NCI-H1436 (cell line): ENCODE data around the gene RASAL2.
"Not testable (repeated sequence)": the region's sequence is repeated elsewhere in the genome, so short reads cannot be mapped to it uniquely, and the experiment has no call there.

Experiments used
- DNase-seq: peaks from one replicate; lab custom pipeline; 2025; lab: John Stamatoyannopoulos, UW

The RASAL2 gene

DNA sequence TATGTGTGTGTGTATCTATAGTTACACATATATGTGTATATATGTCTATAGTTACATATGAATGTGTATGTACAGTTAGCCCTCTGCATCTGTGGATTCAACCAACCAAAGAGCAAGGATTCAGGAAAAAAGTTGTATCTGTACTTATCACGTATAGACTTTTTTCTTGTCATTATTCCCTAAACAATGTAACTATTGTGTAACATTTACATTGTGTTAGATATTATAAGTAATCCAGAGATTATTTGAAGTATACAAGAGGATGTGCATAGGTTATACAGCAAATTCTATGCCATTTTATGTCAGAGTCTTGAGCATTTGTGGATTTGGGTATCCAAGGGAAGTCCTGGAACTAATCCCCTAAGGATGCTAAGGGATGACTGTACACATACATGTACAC, 71.3 kb downstream of the RASAL2 start:
- no peak for DNase-seq

DNA sequence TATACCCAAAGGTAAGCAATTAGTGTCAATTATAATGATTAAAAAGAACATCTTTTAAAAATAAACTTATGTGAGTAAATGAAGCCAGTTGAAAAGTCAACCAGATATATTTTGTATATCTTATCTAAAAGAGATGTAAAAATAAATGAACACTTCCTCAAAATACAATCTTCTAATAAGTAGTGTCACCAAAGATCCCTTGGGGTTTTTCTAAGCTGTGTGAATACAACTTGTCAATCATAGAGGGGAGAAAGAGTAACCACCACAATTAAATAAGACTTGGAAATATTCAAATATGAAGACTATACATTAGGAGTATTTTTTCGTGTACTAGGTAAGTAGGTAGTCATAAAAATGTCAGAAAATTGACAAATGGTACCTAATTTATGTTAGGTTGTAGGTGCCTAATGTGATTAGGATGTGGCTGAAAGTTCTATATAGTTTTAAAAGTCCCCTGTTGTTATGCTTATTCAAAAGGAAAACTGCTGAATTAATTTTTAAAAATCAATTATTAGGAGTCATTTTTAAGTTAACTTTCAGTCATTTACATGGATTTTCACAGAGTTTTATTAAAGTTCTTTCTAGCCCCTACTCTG, 72.6 kb downstream of the RASAL2 start:
- DNase-seq: no peak

DNA sequence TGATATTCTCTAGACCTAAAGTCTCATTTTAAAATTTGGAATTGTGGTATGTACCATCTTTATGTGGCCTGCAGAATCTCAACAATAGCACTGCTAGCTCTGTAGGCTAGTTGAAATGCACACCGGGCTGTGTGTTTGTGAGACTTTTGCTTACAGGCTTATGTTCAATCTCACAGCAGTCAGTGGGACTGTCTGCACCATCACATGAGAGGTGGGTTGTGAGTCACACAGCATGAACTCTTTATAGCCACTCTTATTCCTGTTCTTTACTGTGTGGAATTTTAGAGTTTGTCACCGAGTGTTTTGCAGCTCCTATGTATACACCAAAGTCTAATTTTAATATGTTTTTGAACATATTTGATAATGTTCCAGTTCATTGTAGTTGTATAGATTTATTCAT, 74.6 kb downstream of the RASAL2 start:
- DNase-seq: no peak

DNA sequence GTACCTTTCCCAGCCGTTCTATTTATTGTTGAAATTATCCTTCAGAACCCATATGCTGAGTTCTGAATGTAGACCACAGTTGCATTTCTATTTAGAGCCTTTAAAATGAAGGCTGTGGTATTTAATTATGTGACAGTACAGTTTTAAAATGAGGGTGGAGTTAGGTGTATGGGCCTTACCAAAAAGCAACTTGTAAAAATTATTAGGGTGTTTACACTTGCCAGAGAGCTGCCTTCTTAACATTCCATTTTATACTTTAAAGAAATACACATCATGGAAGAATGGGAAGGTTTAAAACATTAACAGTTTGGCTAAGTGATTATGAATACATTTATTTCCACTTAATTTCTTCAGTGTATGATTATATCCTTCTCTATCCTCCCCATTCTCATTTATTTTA, 75.7 kb downstream of the RASAL2 start:
- no peak for DNase-seq

DNA sequence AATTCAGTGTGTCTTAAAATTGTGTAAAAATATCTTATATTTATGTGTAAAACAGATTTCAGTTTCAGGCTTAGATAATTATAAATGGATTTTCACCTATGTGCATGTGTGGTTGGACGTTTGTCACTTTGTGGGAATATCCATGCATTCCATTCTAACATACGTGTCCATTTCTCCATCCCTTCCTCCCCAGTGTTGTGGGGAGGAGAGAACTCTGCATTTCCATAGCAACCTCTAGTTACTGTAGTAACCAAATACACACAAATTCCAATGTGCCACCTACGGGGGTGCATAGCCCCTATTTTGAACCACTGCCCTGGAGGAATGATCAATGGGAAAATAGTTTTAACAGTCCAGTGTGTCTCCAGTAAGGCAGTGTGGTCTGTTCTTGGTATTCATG, 79.0 kb downstream of the RASAL2 start:
- no peak for DNase-seq

DNA sequence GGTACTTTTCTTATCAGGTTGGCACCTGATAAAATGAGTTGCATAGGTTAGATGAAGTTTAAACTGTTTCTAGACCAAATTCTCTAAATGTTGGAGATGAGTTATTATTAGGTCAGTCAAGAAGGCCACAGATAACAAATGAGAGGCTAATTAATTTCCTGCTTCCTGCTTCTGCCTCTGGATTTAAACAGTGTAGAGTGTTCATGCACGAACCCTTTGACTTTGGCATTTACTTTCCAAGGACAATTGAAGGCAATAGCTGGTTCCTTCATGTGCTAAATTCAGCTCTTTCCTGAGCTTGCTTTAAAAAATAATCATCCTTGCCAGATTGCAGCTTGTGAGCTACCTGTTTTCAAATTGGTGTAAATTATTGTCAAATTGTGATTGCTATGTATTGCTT, 80.6 kb downstream of the RASAL2 start:
- DNase-seq: no peak

DNA sequence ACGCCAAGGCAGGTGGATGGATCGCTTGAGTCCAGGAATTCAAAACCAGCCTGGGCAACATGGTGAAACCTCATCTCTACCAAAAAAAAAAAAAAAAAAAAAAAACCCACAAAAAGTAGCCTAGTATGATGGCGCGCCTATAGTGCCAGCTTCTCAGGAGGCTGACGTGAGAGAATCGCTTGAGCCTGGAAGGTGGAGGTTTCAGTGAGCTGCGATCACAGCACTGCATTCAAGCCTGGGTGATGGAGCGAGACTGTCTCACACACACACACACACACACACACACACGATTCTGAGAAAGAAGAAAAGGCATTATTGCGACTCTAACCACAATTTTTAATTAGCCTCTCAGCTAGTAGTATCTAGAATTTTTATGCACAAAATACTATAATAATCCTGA, 86.5 kb downstream of the RASAL2 start:
- DNase-seq: no peak

DNA sequence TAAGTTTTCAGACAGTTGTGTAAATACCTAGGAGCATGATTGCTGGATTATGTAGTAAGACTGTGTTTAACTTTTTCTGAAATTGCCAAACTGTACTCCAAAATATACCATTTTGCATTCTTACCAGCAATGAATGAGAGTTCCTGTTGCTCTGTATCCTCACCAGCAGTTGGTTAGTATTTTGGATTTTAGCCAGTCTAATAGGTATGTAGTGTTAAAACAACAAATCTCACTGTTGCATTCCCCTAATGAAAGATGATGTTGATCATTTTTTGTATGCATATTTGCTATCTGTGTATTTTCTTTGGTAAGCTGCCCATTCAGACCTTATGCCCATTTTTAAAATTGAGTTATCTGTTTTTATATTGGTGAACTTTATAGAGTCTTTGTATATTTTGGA, 89.9 kb downstream of the RASAL2 start:
- no peak for DNase-seq

DNA sequence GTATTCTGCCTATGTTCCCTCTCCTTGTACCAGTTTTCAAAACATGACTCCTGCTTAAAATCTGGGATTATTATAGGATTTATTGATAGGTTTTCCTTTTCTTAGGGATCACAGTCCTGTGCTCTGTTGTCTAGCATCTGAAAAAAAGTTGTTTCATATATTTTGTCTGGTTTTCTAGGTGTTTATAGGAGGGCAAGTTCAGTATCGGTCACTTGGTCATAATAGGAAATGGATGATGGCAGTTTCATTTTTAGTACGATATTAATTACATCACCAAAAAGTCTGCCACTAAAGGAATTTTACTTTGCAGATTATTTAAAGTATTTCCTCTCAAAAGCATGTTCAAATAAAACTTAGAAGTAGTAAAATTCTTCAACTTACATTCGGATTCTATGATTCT, 94.4 kb downstream of the RASAL2 start:
- DNase-seq: no peak

DNA sequence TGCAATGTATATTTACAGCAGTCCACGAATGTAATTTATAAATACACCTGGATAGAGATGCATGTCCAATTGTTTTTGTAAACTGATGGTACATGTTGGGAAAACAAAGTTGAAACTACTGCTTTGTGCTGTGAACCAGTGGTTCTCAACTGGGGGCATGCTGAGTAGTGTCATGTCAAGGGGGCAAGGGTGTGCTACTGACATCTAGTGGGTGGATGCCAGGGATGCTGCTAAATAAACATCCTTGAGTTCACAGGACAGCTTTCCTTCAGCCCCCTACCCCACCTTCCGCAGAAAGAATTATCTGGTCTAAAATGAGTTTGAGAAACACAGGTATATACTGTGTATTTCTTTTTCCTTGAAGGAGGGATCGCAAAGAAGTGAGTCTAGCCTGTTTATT, 95.9 kb downstream of the RASAL2 start:
- DNase-seq: peak; percentile 2

DNA sequence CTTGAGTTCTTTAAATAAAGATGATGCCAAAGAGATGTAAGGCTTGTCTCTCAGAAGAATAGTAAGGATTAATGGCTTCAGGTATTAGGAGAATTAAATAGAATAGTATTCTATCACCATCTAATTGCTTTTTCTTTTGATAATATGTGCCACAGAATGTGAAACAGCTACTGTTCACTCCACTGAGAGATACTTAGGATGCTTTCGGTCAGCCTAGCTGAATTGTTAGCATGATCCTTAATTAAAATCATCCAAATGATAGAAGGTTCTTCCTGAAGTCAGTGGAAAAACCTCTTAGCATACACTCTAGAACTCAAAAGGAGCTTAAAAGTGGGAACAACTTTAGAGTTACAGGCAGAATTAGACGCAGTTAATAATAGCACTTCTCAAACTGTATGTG, 97.0 kb downstream of the RASAL2 start:
- no peak for DNase-seq

DNA sequence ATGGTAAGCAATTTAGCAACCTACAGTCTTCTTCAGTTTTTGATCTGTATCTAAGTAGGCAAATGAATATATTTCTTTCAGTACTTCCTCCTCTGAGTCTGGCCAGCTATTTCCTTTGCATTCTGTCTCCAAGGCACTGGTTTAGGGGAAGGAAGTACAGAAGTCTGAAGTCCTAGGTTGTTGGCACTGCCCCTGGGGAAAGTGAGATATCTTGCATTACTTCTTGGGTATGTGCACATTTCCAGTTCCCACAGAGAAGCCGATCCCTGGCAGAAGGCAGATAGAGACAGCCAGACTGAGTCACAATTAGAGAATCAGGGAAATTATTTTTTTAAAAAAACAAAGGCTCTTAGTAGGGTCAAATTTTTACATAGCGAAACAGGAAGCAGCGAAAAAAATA, 98.8 kb downstream of the RASAL2 start:
- no peak for DNase-seq

DNA sequence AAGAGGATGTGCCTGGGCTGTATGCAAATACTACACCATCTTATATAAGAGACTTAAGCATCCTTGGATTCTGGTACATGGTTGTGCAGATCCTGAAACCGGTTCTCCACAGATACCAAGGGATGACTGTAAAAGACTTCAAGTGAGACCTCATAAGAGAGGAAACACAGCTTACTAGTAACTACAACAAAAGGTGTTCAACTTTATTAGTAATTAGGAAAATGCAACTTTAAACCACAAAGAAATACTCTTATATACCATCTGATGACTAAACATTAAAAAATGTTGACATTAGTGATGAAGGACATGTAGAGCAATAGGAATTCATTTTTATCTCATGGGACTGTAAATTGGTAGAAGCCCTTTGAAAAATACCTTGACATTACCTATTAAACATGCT, 102.7 kb downstream of the RASAL2 start:
- DNase-seq: no peak

DNA sequence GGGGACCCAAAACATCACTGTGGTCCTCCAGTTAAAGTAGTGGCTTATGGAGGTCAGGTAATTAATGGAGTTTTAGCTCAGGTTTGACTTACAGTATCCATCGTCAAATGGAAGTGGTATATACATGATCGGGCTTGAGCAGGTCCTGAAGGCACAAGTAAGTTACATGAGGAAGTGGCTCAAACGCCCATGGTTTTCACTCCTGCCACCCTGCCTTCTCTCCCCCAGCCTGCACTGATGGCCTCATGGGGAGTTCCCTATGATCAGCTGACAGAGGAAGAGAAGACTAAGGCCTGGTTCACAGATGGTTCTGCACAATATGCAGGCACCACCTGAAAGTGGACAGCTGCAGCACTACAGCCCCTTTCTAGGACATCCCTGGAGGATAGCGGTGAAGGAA, 108.2 kb downstream of the RASAL2 start:
- DNase-seq: not testable (repeated sequence)

DNA sequence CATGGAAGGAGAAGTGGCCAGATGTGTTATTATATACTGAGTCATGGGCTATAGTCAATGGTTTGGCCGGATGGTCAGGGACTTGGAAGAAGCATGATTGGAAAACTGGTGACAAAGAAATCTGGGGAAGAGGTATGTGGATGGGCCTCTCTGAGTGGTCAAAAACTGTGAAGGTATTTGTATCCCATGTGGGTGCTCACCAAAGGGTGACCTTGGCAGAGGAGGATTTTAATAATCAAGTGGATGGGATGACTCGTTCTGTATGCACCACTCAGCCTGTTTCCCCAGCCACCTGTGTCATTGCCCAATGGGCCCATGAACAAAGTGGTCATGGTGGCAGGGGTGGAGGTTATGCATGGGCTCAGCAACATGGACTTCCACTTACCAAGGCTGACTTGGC, 108.6 kb downstream of the RASAL2 start:
- not testable (repeated sequence) for DNase-seq

DNA sequence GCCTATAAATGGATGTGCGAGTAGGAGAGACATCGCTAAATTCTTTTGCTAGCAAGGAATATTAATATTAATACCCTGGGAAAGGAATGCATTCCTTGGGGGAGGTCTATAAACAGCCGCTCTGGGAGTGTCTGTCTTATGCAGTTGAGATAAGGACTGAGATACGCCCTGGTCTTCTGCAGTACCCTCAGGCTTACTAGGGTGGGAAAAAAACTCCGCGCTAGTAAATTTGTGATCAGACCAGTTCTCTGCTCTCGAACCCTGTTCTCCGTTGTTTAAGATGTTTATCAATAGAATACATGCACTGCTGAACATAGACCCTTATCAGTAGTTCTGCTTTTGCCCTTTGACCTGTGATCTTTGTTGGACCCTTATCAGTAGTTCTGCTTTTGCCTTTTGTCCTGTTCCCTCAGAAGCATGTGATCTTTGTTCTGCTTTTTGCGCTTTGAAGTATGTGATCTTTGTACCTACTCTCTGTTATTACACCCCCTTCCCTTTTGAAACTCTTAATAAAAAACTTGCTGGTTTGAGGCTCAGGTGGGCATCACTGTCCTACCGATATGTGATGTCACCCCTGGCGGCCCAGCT, 114.5 kb downstream of the RASAL2 start:
- DNase-seq: not testable (repeated sequence)

DNA sequence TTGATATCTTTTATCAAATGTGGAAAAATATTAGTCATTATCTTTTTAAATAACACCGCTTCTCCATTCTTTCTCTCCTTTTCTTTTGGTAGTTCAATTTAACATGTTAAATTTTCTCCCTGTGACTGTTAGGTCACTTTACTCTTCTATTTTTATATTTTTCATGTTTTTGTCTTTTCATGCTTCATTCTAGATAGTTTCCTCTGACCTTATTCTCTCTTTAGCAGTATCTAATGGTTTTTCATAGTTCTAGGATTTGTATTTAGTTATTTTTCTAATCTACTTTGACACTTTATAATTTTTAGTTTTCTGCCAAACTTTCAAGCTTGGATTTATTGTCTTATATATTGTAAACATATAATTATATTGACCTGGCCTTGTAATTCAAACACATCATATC, 116.0 kb downstream of the RASAL2 start:
- no peak for DNase-seq

DNA sequence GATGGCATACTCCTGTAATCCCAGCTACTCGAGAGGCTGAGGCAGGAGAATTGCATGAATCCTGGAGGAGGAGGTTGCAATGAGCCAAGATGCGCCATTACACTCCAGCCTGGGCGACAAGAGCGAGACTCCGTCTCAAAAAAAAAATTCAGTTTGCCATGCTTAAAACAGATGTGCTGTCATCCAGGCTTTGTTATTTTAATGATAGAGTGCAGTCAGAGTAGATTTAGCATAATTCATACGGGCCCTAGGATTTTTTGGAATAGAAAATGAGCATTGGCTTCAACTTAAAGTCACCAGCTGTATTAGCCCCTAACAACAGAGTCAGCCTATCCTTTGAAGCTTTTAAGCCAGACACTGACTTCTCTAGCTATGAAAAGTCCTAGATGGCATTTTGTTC, 124.6 kb downstream of the RASAL2 start:
- DNase-seq: no peak

DNA sequence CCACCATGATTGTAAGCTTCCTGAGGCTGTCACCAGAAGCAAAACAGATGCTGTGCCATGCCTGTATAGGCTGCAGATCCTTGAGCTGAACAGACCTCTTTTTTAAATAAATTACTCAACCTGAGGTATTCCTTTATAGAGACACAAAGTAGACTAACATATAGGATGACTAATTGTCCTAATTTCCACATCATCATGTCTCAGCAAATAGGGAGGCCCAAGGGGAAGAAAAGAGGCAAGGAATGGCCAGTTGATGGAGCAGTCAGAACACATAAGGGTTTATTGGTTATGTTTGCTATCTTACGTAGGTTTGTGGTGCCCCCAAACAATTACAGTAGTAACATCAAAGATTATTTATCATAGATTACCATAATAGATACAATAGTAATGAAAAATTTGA, 126.2 kb downstream of the RASAL2 start:
- no peak for DNase-seq

DNA sequence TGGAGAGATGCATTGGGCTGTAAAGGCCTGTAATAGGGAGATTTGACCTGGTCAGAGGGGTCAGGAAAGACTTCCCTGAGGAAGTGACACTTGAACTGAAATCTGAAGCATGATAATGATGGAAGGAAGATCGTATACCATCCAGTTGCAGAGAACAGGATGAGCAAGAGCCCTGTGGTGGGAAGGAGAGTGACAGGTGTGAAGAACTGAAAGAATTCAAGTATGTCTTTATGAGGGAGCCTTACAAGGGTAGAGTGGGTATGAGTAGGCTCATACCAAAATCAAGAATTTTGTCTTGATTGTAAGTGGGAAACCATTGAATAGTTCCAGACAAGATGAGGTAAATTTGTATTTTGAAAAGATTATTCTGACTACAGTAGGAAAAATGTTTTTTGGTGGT, 129.4 kb downstream of the RASAL2 start:
- no peak for DNase-seq

DNA sequence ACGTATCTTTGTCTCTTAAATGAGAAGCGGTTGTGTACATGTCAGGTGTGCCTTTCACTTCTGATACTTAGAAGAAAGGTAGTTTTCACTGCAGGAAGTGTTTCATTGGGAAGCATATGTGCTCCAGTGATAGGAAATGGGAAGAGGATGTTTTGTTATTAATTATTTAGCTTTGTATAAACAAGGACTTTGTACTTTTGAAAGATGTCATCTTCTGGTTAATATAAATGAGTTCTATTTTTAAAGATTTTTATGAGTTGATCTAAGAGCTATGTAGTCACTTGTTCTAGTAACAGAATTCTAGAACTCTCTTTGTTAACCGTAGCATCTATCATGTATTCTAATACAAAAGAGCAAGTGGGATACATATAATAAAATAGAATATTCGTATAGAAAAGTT, 130.5 kb downstream of the RASAL2 start:
- DNase-seq: no peak

DNA sequence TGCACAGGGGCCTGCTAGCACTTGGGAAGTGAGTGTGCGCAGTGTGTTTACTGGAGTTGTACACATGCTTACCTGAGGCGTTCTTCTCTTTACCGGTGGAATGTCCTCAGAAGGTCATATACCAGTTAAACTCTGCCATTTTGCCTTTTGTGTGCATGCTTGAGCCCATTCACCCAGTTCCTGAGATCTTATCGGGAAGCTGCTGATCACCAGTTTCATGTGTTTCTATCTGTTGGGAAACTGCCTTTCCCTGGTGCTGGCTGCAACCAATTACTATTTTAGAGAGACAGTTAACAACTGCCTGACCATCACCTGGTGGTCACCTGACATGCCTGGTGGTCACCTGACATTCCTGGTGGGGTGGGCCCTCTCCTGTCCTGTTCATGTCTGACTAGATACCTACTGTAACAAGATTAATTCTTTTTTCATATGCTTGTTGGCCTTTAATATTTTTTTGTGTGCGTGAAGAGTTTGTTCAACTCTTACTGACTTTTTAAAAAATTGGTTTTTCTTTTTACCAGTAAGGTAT, 137.0 kb downstream of the RASAL2 start:
- DNase-seq: no peak

DNA sequence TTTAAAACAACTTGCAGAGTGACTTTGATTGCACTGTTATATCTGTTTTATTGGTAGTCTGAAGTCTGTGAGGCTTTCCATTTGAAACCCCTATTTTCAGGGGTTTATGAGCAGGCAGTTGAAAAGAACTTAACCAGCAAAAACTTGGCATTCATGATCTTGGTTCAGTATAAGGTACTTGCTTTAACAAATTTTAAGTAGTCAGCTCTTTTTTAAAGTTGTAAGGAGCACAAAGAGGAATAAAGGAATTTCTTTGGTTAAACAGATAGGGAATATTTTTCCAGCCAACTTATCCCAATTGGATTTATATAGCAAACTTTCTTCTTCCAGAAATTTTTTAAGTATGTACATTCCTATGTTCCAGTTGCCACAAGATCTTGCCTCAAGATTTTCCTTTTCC, 138.2 kb downstream of the RASAL2 start:
- DNase-seq: no peak

DNA sequence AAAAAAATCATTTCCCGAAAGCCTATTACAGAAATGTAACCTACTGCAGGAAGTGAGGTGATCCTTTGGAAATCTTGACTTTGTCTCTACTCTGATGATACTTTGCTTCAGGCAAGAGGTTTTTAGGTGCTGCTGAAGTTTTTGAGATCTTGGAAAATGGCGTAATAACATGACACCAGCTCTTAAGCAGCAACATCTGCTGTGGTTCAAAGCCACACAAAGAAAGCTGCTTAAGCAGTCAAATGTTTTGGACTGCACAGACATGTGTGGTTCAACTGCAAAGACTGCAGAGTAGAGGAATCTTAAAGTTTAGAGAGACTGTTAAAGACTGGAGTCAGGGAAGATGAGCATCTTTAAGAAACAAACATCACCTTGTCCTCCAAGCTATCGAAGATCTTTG, 139.0 kb downstream of the RASAL2 start:
- no peak for DNase-seq
